ENCODE measurements around the gene JMJD4. TPM values are rescaled to one million over a fixed set of nuclear protein-coding genes. Genes with fewer than 3 reads are reported as not detected.

The JMJD4 gene
- total RNA-seq, 1 donor = 26.8 TPM

GRCh38 chr1:227685807-227686206 is 49.3 kb downstream of the JMJD4 start:
- TF ChIP-seq CTCF (IDR thresholded peaks at IDR 0.05; ENCODE audit: insufficient read depth, low read length) = no peak
- H3K4me3 ChIP-seq (ENCODE audit: low read depth, low read length) = no peak overlapping the region
- DNase-seq (ENCODE audit: low read depth) = no peak

Other genes starting within 250 kb of the JMJD4 start
- gene ZNF678, start 171.7 kb downstream of the JMJD4 start, total RNA-seq (ENCODE audit: low replicate concordance) = 8.4 and 10.5 TPM in 2 replicates
- 31.1 and 35.9 TPM in 2 replicates for gene SNAP47, start 133 bp upstream of the JMJD4 start, total RNA-seq (ENCODE audit: low replicate concordance)
- gene PRSS38, start 80.4 kb upstream of the JMJD4 start, total RNA-seq (ENCODE audit: low replicate concordance) = not detected in 2 replicates
- gene WNT9A, start 212.6 kb upstream of the JMJD4 start, total RNA-seq (ENCODE audit: low replicate concordance) = 0.41 and 0.99 TPM in 2 replicates

Measured in fibroblast of the aortic adventitia (primary cell).